Caco-2 (cell line): ENCODE results near the gene ACTG2. TPM values are rescaled to one million over a fixed set of nuclear protein-coding genes. Genes with fewer than 3 reads are reported as not detected.
A peak's percentile ranks its signal among the peaks of the same experiment; 100 is the strongest.

ENCODE experiments used
- BruUV-seq: library from RNA; stranded (reverse); fragments of 400-500 nt; replicated peaks from 2 replicates; lab custom pipeline; 2021; lab: Mats Ljungman, UMichigan
- CTCF ChIA-PET: fragments of 300-600 bp; sonication (Branson Sonifier 250); formaldehyde crosslinking; loops from one replicate; lab custom pipeline; 2022; ENCODE audit warnings: antibody characterized with exemption; lab: Charles Lee
- POLR2A ChIA-PET: fragments of 300-600 bp; sonication (Branson Sonifier 250); formaldehyde crosslinking; loops from one replicate; lab custom pipeline; 2022; ENCODE audit warnings: antibody characterized with exemption; lab: Charles Lee
- DNase-seq, 2 experiments: peaks; one replicate each; pipeline versions ENCODE4 v3.0.0 to v3.0.0-alpha.2; 2020 to 2022
- H3K27me3 ChIP-seq: replicated peaks from 2 replicates; pipeline ENCODE4 v1.6.0; 2011; ENCODE audit warnings: low read length; ENCODE audit not compliant: control insufficient read depth, insufficient read depth
- H3K36me3 ChIP-seq: 2 replicates; pipeline ENCODE4 v1.5.1; 2011; ENCODE audit warnings: low read length; ENCODE audit not compliant: control insufficient read depth, insufficient read depth
- H3K4me1 ChIP-seq: fragments of 250-450 bp; sonication (Bioruptor Pico); 2 replicates; pipeline ENCODE4 v1.5.1; 2020; ENCODE audit warnings: mild to moderate bottlenecking
- H3K4me3 ChIP-seq: 2 replicates; pipeline ENCODE4 v1.5.1; 2011; ENCODE audit warnings: low read depth, mild to moderate bottlenecking, control low read depth, low read length
- H3K9me3 ChIP-seq: fragments of 250-450 bp; sonication (Bioruptor Pico); 2 replicates; pipeline ENCODE4 v1.5.1; 2020; ENCODE audit warnings: mild to moderate bottlenecking, moderate library complexity
- H3K27ac Mint-ChIP-seq: one replicate; pipeline ENCODE4 v1.8.0; 2022; ENCODE audit warnings: mixed read lengths; ENCODE audit not compliant: unreplicated experiment
- H3K27me3 Mint-ChIP-seq: one replicate; pipeline ENCODE4 v1.8.0; 2022; ENCODE audit warnings: mixed read lengths; ENCODE audit not compliant: insufficient read depth, unreplicated experiment
- H3K36me3 Mint-ChIP-seq: one replicate; pipeline ENCODE4 v1.8.0; 2022; ENCODE audit warnings: mild to moderate bottlenecking, mixed read lengths; ENCODE audit not compliant: insufficient read depth, unreplicated experiment
- H3K4me1 Mint-ChIP-seq: one replicate; pipeline ENCODE4 v1.8.0; 2022; ENCODE audit warnings: low read depth, mixed read lengths; ENCODE audit not compliant: unreplicated experiment
- H3K4me3 Mint-ChIP-seq: one replicate; pipeline ENCODE4 v1.8.0; 2022; ENCODE audit warnings: mild to moderate bottlenecking, moderate library complexity, mixed read lengths; ENCODE audit not compliant: unreplicated experiment
- H3K9me3 Mint-ChIP-seq: one replicate; pipeline ENCODE4 v1.8.0; 2022; ENCODE audit warnings: mixed read lengths; ENCODE audit not compliant: unreplicated experiment
- intact Hi-C: fragments of 100-400 bp; cut with micrococcal nuclease; formaldehyde crosslinking; loops from one replicate; pipeline ENCODE4 v1.10.0; 2022; ENCODE audit not compliant: unreplicated experiment
- total RNA-seq: library from RNA; stranded (reverse); gene quantifications from 2 replicates; pipeline ENCODE4 v1.2.3, GENCODE V29; 2022
- TF ChIP-seq, protein P1 (sequence below), 2 experiments: fragments of 200-600 bp in 1 of 2; IDR thresholded peaks; 1 replicate in 1 of 2; 2 replicates in 1 of 2; pipeline versions ENCODE4 v1.5.1 to v1.8.0; 2011 to 2022; ENCODE audit warnings: antibody characterized with exemption in 1 of 2, control low read depth in 1 of 2, inconsistent platforms in 1 of 2, low read depth in 1 of 2, low read length in 1 of 2, mild to moderate bottlenecking in 1 of 2, moderate library complexity in 1 of 2; ENCODE audit not compliant: insufficient read depth in 1 of 2, severe bottlenecking in 1 of 2, unreplicated experiment in 1 of 2

ACTG2 gene
- total RNA-seq, 1 experiment from 2014 or later, result 2.6 TPM

DNA sequence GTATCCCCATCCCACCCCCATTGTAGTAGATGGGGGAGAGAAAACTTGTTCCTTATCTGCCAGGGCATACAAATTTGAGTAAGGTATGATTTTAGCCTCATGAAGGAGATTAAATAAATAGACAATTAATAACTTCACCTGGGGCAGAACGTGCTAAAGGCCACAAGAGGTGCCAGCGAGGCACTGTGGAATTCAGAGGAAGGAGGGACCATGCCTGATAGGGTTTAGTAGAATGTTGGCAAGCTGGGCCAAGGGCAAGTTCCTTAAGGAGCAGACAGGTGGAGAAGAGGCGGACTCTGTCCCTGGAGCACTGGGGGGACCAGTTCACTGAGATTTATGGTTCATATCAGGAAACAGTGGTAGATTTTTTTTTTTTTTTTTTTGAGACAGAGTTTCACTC lies 41.5 kb upstream of the ACTG2 start:
- peak in 1 of 2 experiments; percentile 18 for DNase-seq
- Mint-ChIP-seq H3K9me3 (no peaks in the 10 kb centered on the region), H3K27ac (no peak overlapping the region), H3K36me3 (peaks cover 36% of the 10 kb centered on the region), H3K4me1 (no peaks in the 10 kb centered on the region), H3K27me3 (no peaks in the 10 kb centered on the region), H3K4me3 (no peak overlapping the region)
- Histone ChIP-seq H3K4me1 (no peaks in the 10 kb centered on the region), H3K4me3 (no peak overlapping the region), H3K36me3 (peaks cover 4% of the 10 kb centered on the region; the same call in 1 of the 2 replicates), H3K27me3 (no peaks in the 10 kb centered on the region), H3K9me3 (no peaks in the 10 kb centered on the region)
- intact Hi-C loops, result no loop called here
- TF ChIP-seq, protein P1, sequence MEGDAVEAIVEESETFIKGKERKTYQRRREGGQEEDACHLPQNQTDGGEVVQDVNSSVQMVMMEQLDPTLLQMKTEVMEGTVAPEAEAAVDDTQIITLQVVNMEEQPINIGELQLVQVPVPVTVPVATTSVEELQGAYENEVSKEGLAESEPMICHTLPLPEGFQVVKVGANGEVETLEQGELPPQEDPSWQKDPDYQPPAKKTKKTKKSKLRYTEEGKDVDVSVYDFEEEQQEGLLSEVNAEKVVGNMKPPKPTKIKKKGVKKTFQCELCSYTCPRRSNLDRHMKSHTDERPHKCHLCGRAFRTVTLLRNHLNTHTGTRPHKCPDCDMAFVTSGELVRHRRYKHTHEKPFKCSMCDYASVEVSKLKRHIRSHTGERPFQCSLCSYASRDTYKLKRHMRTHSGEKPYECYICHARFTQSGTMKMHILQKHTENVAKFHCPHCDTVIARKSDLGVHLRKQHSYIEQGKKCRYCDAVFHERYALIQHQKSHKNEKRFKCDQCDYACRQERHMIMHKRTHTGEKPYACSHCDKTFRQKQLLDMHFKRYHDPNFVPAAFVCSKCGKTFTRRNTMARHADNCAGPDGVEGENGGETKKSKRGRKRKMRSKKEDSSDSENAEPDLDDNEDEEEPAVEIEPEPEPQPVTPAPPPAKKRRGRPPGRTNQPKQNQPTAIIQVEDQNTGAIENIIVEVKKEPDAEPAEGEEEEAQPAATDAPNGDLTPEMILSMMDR (IDR thresholded peaks at IDR 0.05; ENCODE audit: insufficient read depth in 1 of 2, low read depth in 1 of 2, low read length in 1 of 2, severe bottlenecking in 1 of 2, unreplicated experiment in 1 of 2), result no peak
- ChIA-PET POLR2A (no interaction called here), CTCF (interaction anchor here (0.7 kb wide), 2 partner anchors 59 to 324 kb away, joined by 3 to 5 read pairs; no protein-coding TSS in a partner anchor)
- BruUV-seq, result no TSS peak

DNA sequence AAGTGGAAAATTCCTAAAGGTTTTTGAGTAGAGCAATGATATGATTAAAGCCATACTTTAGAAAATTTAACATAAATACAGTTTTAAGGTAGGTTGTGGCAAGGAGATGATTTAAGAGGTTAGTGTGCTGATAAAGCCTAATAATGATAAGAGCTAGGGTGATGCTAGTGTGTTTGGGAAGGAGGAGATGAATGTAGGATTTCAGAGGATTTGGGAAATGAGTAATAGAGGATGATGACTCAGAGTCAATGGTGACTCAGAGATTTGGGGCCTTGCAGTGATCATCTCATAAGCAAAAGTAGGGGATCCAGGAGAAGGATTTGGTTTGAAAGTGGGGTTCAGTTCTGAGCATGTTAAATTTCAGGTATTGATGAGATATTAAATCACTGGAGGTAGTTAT lies 40.8 kb upstream of the ACTG2 start:
- Histone ChIP-seq H3K27me3 (no peaks in the 10 kb centered on the region), H3K4me1 (no peaks in the 10 kb centered on the region), H3K9me3 (no peaks in the 10 kb centered on the region), H3K4me3 (no peak overlapping the region), H3K36me3 (peaks cover 4% of the 10 kb centered on the region; the same call in 1 of the 2 replicates)
- ChIA-PET CTCF (no interaction called here), POLR2A (no interaction called here)
- BruUV-seq, result no TSS peak
- Mint-ChIP-seq H3K4me3 (no peak overlapping the region), H3K4me1 (no peaks in the 10 kb centered on the region), H3K9me3 (no peaks in the 10 kb centered on the region), H3K27ac (no peak overlapping the region), H3K36me3 (peaks cover 34% of the 10 kb centered on the region), H3K27me3 (no peaks in the 10 kb centered on the region)
- no peak for DNase-seq
- intact Hi-C loops, result no loop called here
- TF ChIP-seq, protein P1 (IDR thresholded peaks at IDR 0.05; ENCODE audit: insufficient read depth in 1 of 2, low read depth in 1 of 2, low read length in 1 of 2, severe bottlenecking in 1 of 2, unreplicated experiment in 1 of 2), result no peak

DNA sequence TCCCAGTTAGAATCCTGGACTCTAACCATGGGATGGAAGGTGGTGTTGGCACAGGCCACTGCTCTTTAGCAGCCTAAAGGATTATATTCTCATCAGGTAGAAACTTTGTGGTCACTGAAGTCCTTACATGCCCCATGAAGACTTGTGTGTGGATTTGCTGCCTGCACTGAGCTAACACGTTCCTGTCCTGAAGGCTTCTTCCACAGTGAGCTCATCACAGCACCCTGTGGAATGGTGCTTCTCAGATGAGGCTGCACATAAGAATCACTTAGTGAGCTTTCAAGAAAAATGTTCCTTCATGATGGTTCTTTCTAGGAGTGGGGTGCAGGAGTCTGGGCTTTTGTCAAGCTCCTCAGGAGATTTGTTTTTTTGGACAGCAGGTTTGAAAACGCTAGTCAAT lies 37.3 kb upstream of the ACTG2 start:
- POLR2A ChIA-PET, result no interaction called here
- Mint-ChIP-seq H3K9me3 (no peaks in the 10 kb centered on the region), H3K27me3 (no peaks in the 10 kb centered on the region), H3K4me1 (no peaks in the 10 kb centered on the region), H3K27ac (no peak overlapping the region), H3K36me3 (peaks cover 33% of the 10 kb centered on the region), H3K4me3 (no peak overlapping the region)
- Histone ChIP-seq H3K36me3 (peaks cover 1% of the 10 kb centered on the region; the same call in 1 of the 2 replicates), H3K4me3 (no peak overlapping the region), H3K4me1 (no peaks in the 10 kb centered on the region), H3K9me3 (no peaks in the 10 kb centered on the region), H3K27me3 (no peaks in the 10 kb centered on the region)
- BruUV-seq, result no TSS peak
- no peak for DNase-seq
- TF ChIP-seq, protein P1 (IDR thresholded peaks at IDR 0.05; ENCODE audit: insufficient read depth in 1 of 2, low read depth in 1 of 2, low read length in 1 of 2, severe bottlenecking in 1 of 2, unreplicated experiment in 1 of 2), result no peak
- intact Hi-C loops, result no loop called here
- CTCF ChIA-PET, result no interaction called here
